HepG2 (cell line): ENCODE results near the gene TXLNA. TPM values are rescaled to one million over a fixed set of nuclear protein-coding genes. Genes with fewer than 3 reads are reported as not detected.

Source experiments
- ATRX ChIP-seq: sonication (generic); formaldehyde crosslinking; IDR thresholded peaks from 2 replicates; pipeline ENCODE4 v1.4.0; 2020; ENCODE audit warnings: missing genetic modification reagents, borderline replicate concordance
- CBX2 ChIP-seq, 2 experiments: fragments of 200-600 bp in 1 of 2; sonication (generic); formaldehyde crosslinking in 1 of 2; IDR thresholded peaks; 2 replicates each; pipeline versions ENCODE4 v1.7.0 to v1.8.1; 2018 to 2022; ENCODE audit warnings: low read depth in 2 of 2, low read length in 1 of 2, mild to moderate bottlenecking in 1 of 2, missing genetic modification reagents in 1 of 2
- DDIT3 ChIP-seq: sonication (generic); formaldehyde crosslinking; IDR thresholded peaks from 2 replicates; pipeline ENCODE4 v1.4.0; 2020; ENCODE audit warnings: mild to moderate bottlenecking, missing genetic modification reagents
- ELF4 ChIP-seq: sonication (generic); formaldehyde crosslinking; IDR thresholded peaks from 2 replicates; pipeline ENCODE4 v1.5.0; 2020; ENCODE audit warnings: missing genetic modification reagents, mild to moderate bottlenecking, moderate library complexity, borderline replicate concordance
- ISL2 ChIP-seq: sonication (generic); formaldehyde crosslinking; IDR thresholded peaks from 2 replicates; pipeline ENCODE4 v1.5.0; 2020; ENCODE audit warnings: missing genetic modification reagents
- KAT8 ChIP-seq: IDR thresholded peaks from 2 replicates; pipeline ENCODE4 v1.6.1; 2016; ENCODE audit warnings: missing genetic modification reagents, missing compliant biosample characterization
- KLF16 ChIP-seq, 2 experiments: sonication (generic) in 1 of 2; formaldehyde crosslinking in 1 of 2; IDR thresholded peaks; 2 replicates each; pipeline versions ENCODE4 v1.6.1 to v1.8.0; 2016 to 2023; ENCODE audit warnings: missing genetic modification reagents in 2 of 2, missing compliant biosample characterization in 1 of 2
- MYNN ChIP-seq: sonication (generic); formaldehyde crosslinking; IDR thresholded peaks from 2 replicates; pipeline ENCODE4 v1.4.0; 2020; ENCODE audit warnings: mild to moderate bottlenecking, low read depth, missing genetic modification reagents
- NFIC ChIP-seq: IDR thresholded peaks from 2 replicates; pipeline ENCODE4 v1.6.1; 2012; ENCODE audit warnings: mild to moderate bottlenecking, low read length, inconsistent platforms
- PAF1 ChIP-seq: IDR thresholded peaks from 2 replicates; pipeline ENCODE4 v1.6.1; 2016; ENCODE audit warnings: missing genetic modification reagents, missing compliant biosample characterization
- PHF8 ChIP-seq: sonication (generic); formaldehyde crosslinking; IDR thresholded peaks from 2 replicates; pipeline ENCODE4 v1.5.0; 2020; ENCODE audit warnings: missing genetic modification reagents
- RARG ChIP-seq: sonication (generic); formaldehyde crosslinking; IDR thresholded peaks from 2 replicates; pipeline ENCODE4 v1.4.0; 2020; ENCODE audit warnings: low read depth, mild to moderate bottlenecking, missing genetic modification reagents
- RXRA ChIP-seq: sonication (generic); formaldehyde crosslinking; IDR thresholded peaks from 2 replicates; pipeline ENCODE4 v1.5.1; 2020; ENCODE audit warnings: missing genetic modification reagents
- SMYD3 ChIP-seq: sonication (generic); formaldehyde crosslinking; IDR thresholded peaks from 2 replicates; pipeline ENCODE4 v1.8.1; 2023; ENCODE audit warnings: mild to moderate bottlenecking, missing genetic modification reagents
- ZFP36 ChIP-seq: fragments of 150-350 bp; IDR thresholded peaks from 2 replicates; pipeline ENCODE4 v1.6.1; 2018; ENCODE audit warnings: borderline replicate concordance, low read length, low read depth; ENCODE audit not compliant: partially characterized antibody
- ZFP36L2 ChIP-seq: sonication (generic); formaldehyde crosslinking; IDR thresholded peaks from 2 replicates; pipeline ENCODE4 v1.4.0; 2020; ENCODE audit warnings: missing genetic modification reagents
- ZFP37 ChIP-seq: sonication (generic); formaldehyde crosslinking; IDR thresholded peaks from 2 replicates; pipeline ENCODE4 v1.4.0; 2020; ENCODE audit warnings: missing genetic modification reagents, borderline replicate concordance
- ZNF512B ChIP-seq: sonication (generic); formaldehyde crosslinking; IDR thresholded peaks from 2 replicates; pipeline ENCODE4 v1.5.1; 2020; ENCODE audit warnings: missing genetic modification reagents, mild to moderate bottlenecking, borderline replicate concordance
- ZNF564 ChIP-seq: sonication (generic); formaldehyde crosslinking; IDR thresholded peaks from 2 replicates; pipeline ENCODE4 v1.8.1; 2023; ENCODE audit warnings: mild to moderate bottlenecking, missing genetic modification reagents
- ZNF580 ChIP-seq: IDR thresholded peaks from 2 replicates; pipeline ENCODE4 v1.6.1; 2016; ENCODE audit warnings: low read depth, borderline replicate concordance
- ZXDC ChIP-seq: sonication (generic); formaldehyde crosslinking; IDR thresholded peaks from 2 replicates; pipeline ENCODE4 v1.5.0; 2020; ENCODE audit warnings: mild to moderate bottlenecking, missing genetic modification reagents
- polyA plus RNA-seq, 8 experiments: library from polyadenylated mRNA; depleted of rRNA in 3 of 8; stranded (reverse) in 7 of 8; unstranded in 1 of 8; fragments of >200 nt; fragmentation: Illumina TruSeq in 4 of 8; extraction: Trizol in 4 of 8; gene quantifications; 2 replicates each; pipeline versions ENCODE4 v1.2.1 to v1.2.3, GENCODE V29; 2011 to 2016; ENCODE audit warnings: low read depth in 4 of 8, missing spikeins in 1 of 8, mixed read lengths in 1 of 8; ENCODE audit not compliant: insufficient read depth in 1 of 8
- total RNA-seq, 5 experiments: library from RNA; depleted of rRNA; stranded (reverse); fragments of >200 nt; fragmentation: Illumina TruSeq; extraction: Trizol; gene quantifications; 2 replicates each; pipeline ENCODE4 v1.2.3, GENCODE V29; 2016; ENCODE audit warnings: low read depth in 1 of 5

The TXLNA gene
- total and polyA plus RNA-seq, 2 of the 13 experiments (the other 11 are each of a cell fraction or from before 2014, with no cell fraction given) = 29.6 to 67.8 TPM

GRCh38 chr1:32179443-32180185 is at the start of gene TXLNA (continued):
- TF ChIP-seq ELF4 (CRISPR knock-in tag) (no peak), RXRA (peak; percentile 15; the same call in 1 of the 2 replicates), ZFP36L2 (no peak), PHF8 (CRISPR knock-in tag) (peak; percentile 82), KAT8 (CRISPR knock-in tag) (peak; percentile 85), SMYD3 (CRISPR knock-in tag) (peak; percentile 96), MYNN (CRISPR knock-in tag) (no peak), ATRX (CRISPR knock-in tag) (no peak), NFIC (0 out of 2 replicates have a peak, but pooled peaks have one; percentile 54), CBX2 (IDR thresholded peaks at IDR 0.05; ENCODE audit: low read depth, low read length) (no peak), CBX2 (CRISPR knock-in tag; IDR thresholded peaks at IDR 0.05; ENCODE audit: low read depth) (no peak), ZFP37 (CRISPR knock-in tag) (0 out of 2 replicates have a peak, but pooled peaks have one; percentile 48), ZNF564 (peak; percentile 69; the same call in 1 of the 2 replicates), ZFP36 (no peak), RARG (CRISPR knock-in tag) (0 out of 2 replicates have a peak, but pooled peaks have one; percentile 51), ZNF580 (peak; percentile 93), ZNF512B (no peak), KLF16 (CRISPR knock-in tag; IDR thresholded peaks at IDR 0.05) (peak; percentile 76 to 85; a peak in 1 of 4 replicates), ISL2 (CRISPR knock-in tag) (0 out of 2 replicates have a peak, but pooled peaks have one; percentile 19), ZXDC (CRISPR knock-in tag) (peak; percentile 95), PAF1 (CRISPR knock-in tag) (no peak), DDIT3 (no peak)
